HFF-Myc (cell line): ENCODE data around the gene HIVEP3.

ENCODE experiments used
- DNase-seq: peaks from one replicate; pipeline ENCODE4 v3.0.0-alpha.2; 2011; ENCODE audit warnings: low read depth; ENCODE audit errors: extremely low read depth
- H3K4me3 ChIP-seq: replicated peaks from 2 replicates; pipeline ENCODE4 v1.5.1; 2011; ENCODE audit warnings: low read depth, mild to moderate bottlenecking, control low read depth, low read length
- TF ChIP-seq, protein P1 (sequence below): IDR thresholded peaks from 2 replicates; pipeline ENCODE4 v1.5.1; 2012; ENCODE audit warnings: mild to moderate bottlenecking, low read depth, low read length, control low read depth; ENCODE audit errors: missing control alignments

The HIVEP3 gene

DNA sequence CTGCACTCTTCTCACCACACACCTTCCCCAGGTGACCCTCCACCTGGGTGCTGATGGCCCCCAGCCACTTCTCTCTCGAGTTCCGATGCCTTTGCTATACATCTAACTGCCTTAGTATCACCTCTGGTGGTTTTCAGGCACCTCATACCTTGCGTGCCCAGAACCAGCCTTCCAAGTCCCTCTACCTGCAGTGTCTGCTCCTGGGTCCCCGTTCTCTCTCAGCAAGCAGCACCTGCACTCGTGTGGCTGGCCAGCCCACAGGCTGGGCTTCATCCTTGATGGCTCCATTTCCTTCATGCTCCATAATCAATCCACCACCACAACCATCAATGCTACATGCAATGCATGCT lies 385.0 kb downstream of the HIVEP3 start:
- TF ChIP-seq, protein P1, sequence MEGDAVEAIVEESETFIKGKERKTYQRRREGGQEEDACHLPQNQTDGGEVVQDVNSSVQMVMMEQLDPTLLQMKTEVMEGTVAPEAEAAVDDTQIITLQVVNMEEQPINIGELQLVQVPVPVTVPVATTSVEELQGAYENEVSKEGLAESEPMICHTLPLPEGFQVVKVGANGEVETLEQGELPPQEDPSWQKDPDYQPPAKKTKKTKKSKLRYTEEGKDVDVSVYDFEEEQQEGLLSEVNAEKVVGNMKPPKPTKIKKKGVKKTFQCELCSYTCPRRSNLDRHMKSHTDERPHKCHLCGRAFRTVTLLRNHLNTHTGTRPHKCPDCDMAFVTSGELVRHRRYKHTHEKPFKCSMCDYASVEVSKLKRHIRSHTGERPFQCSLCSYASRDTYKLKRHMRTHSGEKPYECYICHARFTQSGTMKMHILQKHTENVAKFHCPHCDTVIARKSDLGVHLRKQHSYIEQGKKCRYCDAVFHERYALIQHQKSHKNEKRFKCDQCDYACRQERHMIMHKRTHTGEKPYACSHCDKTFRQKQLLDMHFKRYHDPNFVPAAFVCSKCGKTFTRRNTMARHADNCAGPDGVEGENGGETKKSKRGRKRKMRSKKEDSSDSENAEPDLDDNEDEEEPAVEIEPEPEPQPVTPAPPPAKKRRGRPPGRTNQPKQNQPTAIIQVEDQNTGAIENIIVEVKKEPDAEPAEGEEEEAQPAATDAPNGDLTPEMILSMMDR: no peak
- no peak for DNase-seq
- H3K4me3 ChIP-seq: no peak overlapping the region

DNA sequence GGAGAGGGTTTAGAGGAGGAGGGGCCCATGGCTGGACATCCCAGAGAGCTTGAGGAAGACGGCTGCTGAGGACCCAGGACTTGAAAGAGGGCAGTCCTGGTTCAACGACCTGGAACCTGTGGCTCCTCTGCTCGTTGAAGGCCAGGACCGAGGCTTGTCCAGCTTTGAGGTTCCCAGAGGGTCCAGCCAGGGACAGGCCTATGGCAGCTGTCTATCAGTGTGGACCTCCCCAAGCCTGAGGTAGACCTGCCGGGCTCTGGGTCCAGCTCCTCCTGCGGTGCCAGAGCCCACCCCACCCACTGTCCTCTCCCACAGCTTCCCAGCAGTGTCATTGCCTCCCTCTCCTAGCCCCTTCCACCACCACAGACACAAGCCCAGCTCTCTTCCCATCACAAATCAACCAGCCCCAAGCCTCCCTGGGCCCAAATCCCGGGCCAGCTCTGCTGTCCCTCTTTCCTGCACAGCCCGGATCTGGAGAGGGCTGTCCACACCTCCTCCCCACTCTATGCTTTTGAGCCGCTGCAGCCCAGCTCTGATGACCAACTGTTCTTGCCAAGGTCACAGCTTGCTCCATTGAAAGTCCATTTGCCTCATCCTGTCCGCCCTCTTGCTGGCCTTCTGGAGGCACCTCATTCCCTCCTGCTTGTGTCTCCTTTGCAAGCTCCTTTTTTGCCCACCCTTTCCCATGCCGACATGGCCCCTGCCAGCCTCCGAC lies 385.5 kb downstream of the HIVEP3 start:
- DNase-seq: no peak
- no peak overlapping the region for H3K4me3 ChIP-seq
- TF ChIP-seq, protein P1: no peak

DNA sequence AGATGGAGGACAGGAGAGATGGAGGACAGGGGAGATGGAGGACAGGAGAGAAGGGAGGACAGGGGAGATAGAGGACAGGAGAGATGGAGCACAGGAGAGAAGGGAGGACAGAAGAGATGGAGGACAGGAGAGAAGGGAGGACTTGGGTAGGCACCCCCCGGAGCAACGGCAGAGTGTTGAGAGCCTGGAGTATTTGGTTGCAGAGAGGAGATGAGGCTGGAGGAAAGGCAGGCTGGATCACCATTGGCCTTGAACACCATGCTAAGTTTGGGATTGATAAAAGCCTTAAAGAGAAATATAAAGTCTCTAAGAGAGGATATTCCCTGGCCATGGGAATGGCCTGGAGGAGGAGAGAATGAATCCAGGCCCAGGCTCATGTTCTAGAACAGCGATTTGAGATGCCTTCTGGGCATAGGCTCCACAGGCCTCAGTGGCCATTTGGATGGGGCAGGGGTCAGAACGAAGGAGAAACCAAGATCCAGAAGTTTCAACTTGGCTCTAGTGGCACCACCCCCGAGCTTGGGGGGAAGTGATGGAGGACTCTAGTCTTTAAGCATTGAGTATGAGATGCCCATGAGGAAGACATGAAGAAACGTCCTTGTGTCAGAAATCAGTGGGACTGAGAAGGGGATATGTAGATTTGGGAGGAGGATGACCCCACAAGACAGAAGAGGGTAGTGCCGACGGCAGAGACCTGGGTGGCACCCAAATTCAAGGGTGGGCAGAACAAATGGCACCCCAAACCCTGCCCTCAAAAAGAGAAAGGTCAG lies 386.3 kb downstream of the HIVEP3 start:
- no peak for DNase-seq
- TF ChIP-seq, protein P1: no peak
- H3K4me3 ChIP-seq: no peak overlapping the region

DNA sequence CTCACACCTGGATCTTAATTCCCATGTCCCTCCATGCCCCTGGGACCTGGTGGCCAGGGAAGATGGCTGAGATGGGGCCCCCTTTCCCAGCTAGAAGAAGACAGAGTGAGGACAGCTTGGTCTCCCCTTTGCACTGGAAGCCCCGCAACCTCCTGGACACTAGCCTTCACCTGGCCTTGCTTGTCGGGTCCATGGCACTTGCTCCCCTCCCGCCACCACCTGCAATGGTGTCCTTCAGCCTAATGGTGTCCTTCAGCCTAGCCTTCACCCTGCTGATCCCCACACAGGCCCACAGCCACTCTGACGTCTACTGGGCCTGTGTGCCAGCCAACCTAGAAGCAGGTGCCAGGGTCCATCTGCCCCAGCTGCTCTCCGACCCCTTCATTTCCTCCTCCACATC lies 388.3 kb downstream of the HIVEP3 start:
- H3K4me3 ChIP-seq: no peak overlapping the region
- TF ChIP-seq, protein P1: no peak
- DNase-seq: no peak

DNA sequence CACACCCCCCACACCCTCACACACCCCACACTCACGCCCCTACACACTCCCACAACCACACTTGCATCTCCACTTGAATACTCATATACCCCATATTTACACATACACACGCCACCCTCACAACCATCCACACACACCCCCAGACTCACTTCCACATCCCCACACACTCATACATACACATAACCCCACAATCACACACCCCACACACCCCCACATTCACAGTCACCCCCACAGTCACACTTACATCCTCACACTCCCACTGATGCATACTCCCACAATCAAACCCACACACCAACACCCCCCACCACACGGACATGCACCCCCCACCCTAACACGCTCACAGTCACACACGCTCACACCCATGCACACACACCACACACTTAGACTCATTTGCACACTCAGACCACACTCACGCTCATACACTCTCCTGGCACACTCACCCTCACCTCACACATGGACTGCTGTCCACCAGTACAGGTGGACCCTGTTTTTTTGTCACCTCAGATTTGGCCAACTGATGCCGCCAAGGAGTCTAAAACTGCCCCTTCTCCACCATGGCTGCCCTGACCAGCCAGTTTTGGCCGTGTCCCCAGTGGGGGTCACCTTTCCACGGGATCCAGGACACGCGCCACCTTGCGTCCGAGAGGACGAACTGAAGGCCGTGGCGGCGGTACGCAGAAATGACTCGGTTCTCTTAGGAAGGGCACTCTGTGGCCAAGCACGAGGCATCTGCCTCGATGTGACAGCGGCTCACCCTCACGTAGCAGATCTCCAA lies 388.9 kb downstream of the HIVEP3 start:
- H3K4me3 ChIP-seq: no peak overlapping the region
- TF ChIP-seq, protein P1: no peak
- DNase-seq: no peak

DNA sequence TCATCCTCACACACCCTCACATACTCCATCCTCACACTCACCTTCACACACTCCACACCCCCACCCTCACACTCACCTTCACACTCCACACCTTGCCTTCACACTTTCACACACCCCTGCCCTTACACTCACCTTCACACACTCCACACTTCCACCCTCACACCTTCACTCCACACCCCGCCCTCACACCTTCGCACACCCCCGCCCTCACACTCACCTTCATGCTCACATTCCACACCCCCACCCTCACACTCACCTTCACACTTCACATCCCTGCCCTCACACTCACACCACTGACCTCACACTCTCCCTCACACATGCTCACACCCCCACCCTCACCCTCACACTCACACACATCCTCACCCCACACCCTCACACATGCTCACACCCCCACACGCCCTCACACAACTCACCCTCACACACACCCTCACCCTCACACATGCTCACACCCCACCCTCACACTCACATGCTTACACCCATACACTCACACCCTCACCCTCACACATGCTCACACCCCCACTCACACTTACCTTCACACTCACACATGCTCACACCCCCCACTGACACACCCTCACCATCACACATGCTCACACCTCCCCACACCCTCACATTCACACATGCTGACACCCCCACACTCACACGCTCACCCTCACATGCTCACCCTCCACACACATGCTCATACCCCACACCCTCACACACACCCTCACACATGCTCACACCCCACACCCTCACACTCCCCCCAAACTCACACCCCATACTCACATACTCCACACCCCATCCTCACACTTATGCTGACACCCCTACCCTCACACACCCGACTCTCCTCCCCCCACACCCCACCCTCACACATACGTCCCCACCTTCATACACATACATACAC lies 389.8 kb downstream of the HIVEP3 start:
- no peak overlapping the region for H3K4me3 ChIP-seq
- DNase-seq: no peak
- TF ChIP-seq, protein P1: no peak
